B cell (primary cell): ENCODE data around the gene TBC1D22A. TPM values are rescaled to one million over a fixed set of nuclear protein-coding genes. Genes with fewer than 3 reads are reported as not detected.

Experiments used
- ATAC-seq: fragments of 200-7000 bp; cut with Tn5 transposase; one replicate; pipeline ENCODE4 v1.10.0; 2021; ENCODE audit warnings: low read depth, mild to moderate bottlenecking, moderate number of reproducible peaks, moderate library complexity
- CTCF ChIA-PET: fragments of 350-600 bp; sonication (Branson Sonifier 250); formaldehyde crosslinking; loops from one replicate; lab custom pipeline; 2021; ENCODE audit warnings: antibody characterized with exemption, inconsistent platforms; lab: Charles Lee
- POLR2A ChIA-PET: fragments of 350-600 bp; sonication (Branson Sonifier 250); formaldehyde crosslinking; loops from one replicate; lab custom pipeline; 2021; ENCODE audit warnings: antibody characterized with exemption; lab: Charles Lee
- DNase-seq: peaks from one replicate; pipeline ENCODE4 v3.0.0; 2013
- H2AFZ ChIP-seq: 2 replicates; pipeline ENCODE4 v1.6.1; 2012; ENCODE audit warnings: mild to moderate bottlenecking, low read depth, low read length; ENCODE audit not compliant: insufficient read depth, poor library complexity, severe bottlenecking
- H3K27ac ChIP-seq, 2 donors: 1 replicate in 1 of 2; 2 replicates in 1 of 2; pipeline ENCODE4 v1.5.1; 2012 to 2013; ENCODE audit warnings: low read length in 2 of 2, mild to moderate bottlenecking in 2 of 2, moderate library complexity in 1 of 2
- H3K27me3 ChIP-seq, 4 experiments: fragments of 200-600 bp in 1 of 4; sonication (generic) in 1 of 4; replicated peaks in 1 of 4; 1 replicate in 2 of 4; 2 replicates in 2 of 4; pipeline versions ENCODE4 v1.6.1 to v1.7.0; 2013 to 2016; ENCODE audit warnings: low read length in 3 of 4, mild to moderate bottlenecking in 2 of 4, mixed read lengths in 1 of 4, moderate library complexity in 1 of 4; ENCODE audit not compliant: insufficient read depth in 4 of 4, control insufficient read depth in 3 of 4; ENCODE audit errors: control extremely low read depth in 1 of 4
- H3K36me3 ChIP-seq, 2 experiments: replicated peaks in 1 of 2; 1 replicate in 1 of 2; 2 replicates in 1 of 2; pipeline versions ENCODE4 v1.6.1 to v1.7.1; 2013; ENCODE audit warnings: low read length in 1 of 2; ENCODE audit not compliant: insufficient read depth in 2 of 2, control insufficient read depth in 1 of 2; ENCODE audit errors: control extremely low read depth in 1 of 2, extremely low read depth in 1 of 2
- H3K4me1 ChIP-seq, 2 donors: fragments of 200-600 bp in 1 of 2; sonication (generic) in 1 of 2; 1 replicate in 1 of 2; 2 replicates in 1 of 2; pipeline versions ENCODE4 v1.5.1 to v1.6.1; 2013 to 2017; ENCODE audit warnings: low read length in 2 of 2; ENCODE audit not compliant: control insufficient read depth in 2 of 2, insufficient read depth in 2 of 2
- H3K4me2 ChIP-seq: replicated peaks from 2 replicates; pipeline ENCODE3; 2012; ENCODE audit warnings: mild to moderate bottlenecking, low read depth, low read length; ENCODE audit not compliant: poor library complexity, severe bottlenecking
- H3K4me3 ChIP-seq, 5 experiments: fragments of 200-600 bp in 1 of 5; sonication (generic) in 1 of 5; 1 replicate in 3 of 5; 2 replicates in 2 of 5; pipeline versions ENCODE4 v1.5.1 to v1.7.0; 2011 to 2016; ENCODE audit warnings: low read length in 4 of 5, mild to moderate bottlenecking in 4 of 5, low read depth in 2 of 5, control low read depth in 1 of 5, moderate library complexity in 1 of 5; ENCODE audit not compliant: insufficient read depth in 1 of 5; ENCODE audit errors: control extremely low read depth in 1 of 5, extremely low read depth in 1 of 5
- H3K79me2 ChIP-seq: fragments of 200-600 bp; sonication (generic); one replicate; pipeline ENCODE4 v1.6.0; 2016; ENCODE audit warnings: low read length; ENCODE audit not compliant: control insufficient read depth, insufficient read depth
- H3K9ac ChIP-seq: fragments of 200-600 bp; sonication (generic); 2 replicates; pipeline ENCODE4 v1.6.1; 2017; ENCODE audit warnings: mild to moderate bottlenecking, low read length, moderate library complexity
- H3K9me3 ChIP-seq, 3 donors: one replicate each; pipeline versions ENCODE4 v1.6.1 to v1.7.1; 2013; ENCODE audit warnings: low read length in 2 of 3; ENCODE audit not compliant: control insufficient read depth in 2 of 3, insufficient read depth in 1 of 3; ENCODE audit errors: control extremely low read depth in 1 of 3
- H4K20me1 ChIP-seq: 2 replicates; pipeline ENCODE4 v1.6.0; 2012; ENCODE audit warnings: mild to moderate bottlenecking, low read length; ENCODE audit not compliant: insufficient read depth, control insufficient read depth, poor library complexity, severe bottlenecking
- H3K27ac Mint-ChIP-seq: one replicate; pipeline ENCODE4 v1.8.0; 2021; ENCODE audit warnings: mixed read lengths
- H3K27me3 Mint-ChIP-seq: one replicate; pipeline ENCODE4 v1.8.0; 2021; ENCODE audit warnings: mixed read lengths
- H3K4me1 Mint-ChIP-seq: one replicate; pipeline ENCODE4 v1.8.0; 2021; ENCODE audit warnings: mixed read lengths
- H3K4me3 Mint-ChIP-seq: one replicate; pipeline ENCODE4 v1.8.0; 2021; ENCODE audit warnings: mixed read lengths
- H3K9me3 Mint-ChIP-seq: one replicate; pipeline ENCODE4 v1.8.0; 2022; ENCODE audit warnings: mixed read lengths; ENCODE audit not compliant: insufficient read depth
- CTCF ChIP-seq: fragments of 200-600 bp; IDR thresholded peaks from one replicate; pipeline ENCODE4 v1.8.0; 2022; ENCODE audit warnings: antibody characterized with exemption, mild to moderate bottlenecking
- EZH2 ChIP-seq: IDR thresholded peaks from 2 replicates; pipeline ENCODE4 v1.6.1; 2012; ENCODE audit warnings: borderline replicate concordance, low read depth, mild to moderate bottlenecking, moderate library complexity, low read length; ENCODE audit not compliant: insufficient read depth, poor library complexity, severe bottlenecking
- WGBS: methylation state at CpG from one replicate; pipeline ENCODE4 v1.1.5; 2013; ENCODE audit warnings: missing lambda C conversion rate; ENCODE audit not compliant: insufficient coverage; 5-methylcytosine and 5-hydroxymethylcytosine counted together
- intact Hi-C: fragments of 100-400 bp; cut with micrococcal nuclease; formaldehyde crosslinking; loops from one replicate; pipeline ENCODE4 v1.10.0; 2022
- polyA plus RNA-seq: library from polyadenylated mRNA; depleted of rRNA; stranded (reverse); fragments of >200 nt; gene quantifications from 2 replicates; pipeline ENCODE4 v1.2.3, GENCODE V29; 2012
- total RNA-seq, 2 donors: library from RNA; stranded (reverse); fragments of 120-200 nt in 1 of 2; gene quantifications; 1 replicate in 1 of 2; 2 replicates in 1 of 2; pipeline versions ENCODE4 v1.2.3 to v1.2.4, GENCODE V29; 2013 to 2022

TBC1D22A gene
- total and polyA plus RNA-seq, 2 donors (not counting 1 experiment from before 2014, with no cell fraction given), result 73.8 to 128 TPM

DNA sequence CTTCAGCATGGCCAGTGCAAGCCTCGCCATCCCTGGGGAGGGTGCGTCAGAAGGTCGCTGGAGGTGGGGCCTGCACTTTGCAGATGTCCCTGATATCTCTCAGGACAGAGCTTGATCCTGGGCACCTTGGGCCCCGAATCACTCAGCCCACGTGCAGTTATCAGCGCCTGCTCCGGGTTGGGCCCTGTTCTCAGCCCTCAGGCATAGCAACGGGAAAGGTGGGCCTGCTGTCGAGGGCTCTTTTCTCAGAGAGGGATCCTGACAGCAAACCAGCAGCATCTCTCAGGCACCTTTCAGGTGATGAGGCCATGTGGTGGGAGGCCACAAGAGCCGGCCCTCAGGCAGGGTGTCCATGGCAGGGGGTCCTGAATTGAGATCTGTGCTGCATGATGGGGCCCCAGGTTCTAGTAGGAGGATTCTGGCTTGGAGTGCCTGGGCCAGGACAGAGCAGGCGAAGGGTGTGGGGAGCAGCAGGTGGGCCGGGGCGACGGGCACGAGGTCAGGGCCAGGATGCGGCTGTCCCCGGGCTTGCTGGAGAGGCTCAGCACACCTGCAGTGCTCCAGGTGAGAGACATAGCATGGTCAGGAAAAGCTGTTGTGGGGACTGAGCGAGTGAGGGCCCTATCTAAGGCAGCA, 280.5 kb downstream of the TBC1D22A start:
- peaks cover 95% of the 10 kb centered on the region for H4K20me1 ChIP-seq
- H3K4me3 ChIP-seq, result no peak overlapping the region
- H3K4me1 ChIP-seq, result no peaks in the 10 kb centered on the region
- H3K36me3 ChIP-seq, result peaks cover 0 to 27% of the 10 kb centered on the region in 2 experiments
- no peak overlapping the region for H2AFZ ChIP-seq
- intact Hi-C loops, result no loop called here
- ChIA-PET CTCF (no interaction called here), POLR2A (no interaction called here)
- Mint-ChIP-seq H3K4me1 (peaks cover 35% of the 10 kb centered on the region), H3K4me3 (no peak overlapping the region), H3K27ac (no peak overlapping the region), H3K27me3 (no peaks in the 10 kb centered on the region), H3K9me3 (no peaks in the 10 kb centered on the region)
- H3K27me3 ChIP-seq, result no peaks in the 10 kb centered on the region
- DNase-seq, result no peak
- H3K9me3 ChIP-seq, result no peaks in the 10 kb centered on the region
- no peak overlapping the region for H3K27ac ChIP-seq
- ATAC-seq, result no peak
- peaks cover 97% of the 10 kb centered on the region for H3K79me2 ChIP-seq
- no peak overlapping the region for H3K9ac ChIP-seq
- H3K4me2 ChIP-seq, result no peak overlapping the region
- 98% methylated on average over 18 of the region's 18 CpGs for WGBS
- TF ChIP-seq CTCF (no peak), EZH2 (no peak)

DNA sequence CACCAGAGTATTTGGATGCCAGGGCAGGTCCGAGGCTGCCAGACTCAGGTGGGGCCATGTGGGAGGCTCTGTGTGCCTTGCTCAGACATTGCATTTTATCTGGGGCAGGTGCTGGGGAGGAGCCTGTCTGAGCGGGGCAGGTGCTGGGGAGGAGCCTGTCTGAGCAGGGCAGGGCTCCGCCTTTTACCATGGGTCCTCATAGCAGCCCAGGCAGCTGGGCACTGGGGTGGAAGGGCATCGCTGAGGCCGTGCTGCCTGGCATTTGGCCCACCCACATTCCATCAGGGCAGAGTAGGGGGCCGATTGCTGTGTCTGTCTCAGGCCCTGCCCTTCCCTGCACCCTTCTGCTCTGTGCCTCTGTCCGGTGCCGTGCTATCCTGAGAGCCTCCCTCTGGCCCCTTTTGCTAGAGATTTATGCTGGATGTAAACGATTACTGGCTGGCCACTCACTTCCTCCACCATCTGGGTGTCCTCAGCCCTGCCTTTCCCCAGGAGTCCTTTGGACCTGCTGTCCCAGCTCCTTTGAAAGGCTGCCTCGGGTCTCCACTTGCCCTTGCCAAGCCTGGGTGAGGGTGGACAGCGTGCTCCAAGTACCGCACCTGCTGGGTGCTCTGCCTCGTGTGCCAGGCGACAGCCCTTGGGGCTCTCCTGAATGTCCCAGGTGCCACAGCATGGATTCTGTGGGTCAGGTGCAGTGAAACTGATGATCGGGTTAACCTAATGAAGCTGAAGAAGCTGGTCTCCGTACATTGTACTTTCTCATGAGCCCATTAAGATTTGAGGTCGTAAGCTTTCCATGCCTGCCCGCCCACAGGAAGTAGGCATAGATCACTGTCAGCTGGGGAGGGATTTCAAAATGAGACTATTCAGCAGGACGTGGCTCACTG, 281.6 kb downstream of the TBC1D22A start:
- H4K20me1 ChIP-seq, result peaks cover 95% of the 10 kb centered on the region

More for the DNA sequence above, 281.6 kb downstream of the TBC1D22A start:
- POLR2A ChIA-PET, result no interaction called here
- Histone ChIP-seq H3K27me3 (no peaks in the 10 kb centered on the region), H2AFZ (no peak overlapping the region), H3K4me1 (peaks cover 0 to 11% of the 10 kb centered on the region in 2 donors), H3K9me3 (no peaks in the 10 kb centered on the region), H3K36me3 (peaks cover 0 to 29% of the 10 kb centered on the region in 2 experiments), H3K79me2 (peaks cover 97% of the 10 kb centered on the region), H3K27ac (no peak overlapping the region), H3K4me2 (no peak overlapping the region), H3K9ac (no peak overlapping the region), H3K4me3 (no peak overlapping the region)
- TF ChIP-seq EZH2 (no peak), CTCF (no peak)
- 66% methylated on average over 18 of the region's 19 CpGs for WGBS
- CTCF ChIA-PET, result no interaction called here
- H3K9me3 Mint-ChIP-seq, result no peaks in the 10 kb centered on the region
- ATAC-seq (no peak), DNase-seq (no peak)
- intact Hi-C loops, result no loop called here
- no peak overlapping the region for H3K4me3 Mint-ChIP-seq
- H3K27ac Mint-ChIP-seq, result no peak overlapping the region
- peaks cover 39% of the 10 kb centered on the region for H3K4me1 Mint-ChIP-seq
- no peaks in the 10 kb centered on the region for H3K27me3 Mint-ChIP-seq
